ENCODE measurements around the gene ARRB2. TPM values are rescaled to one million over a fixed set of nuclear protein-coding genes. Genes with fewer than 3 reads are reported as not detected.

ARRB2 gene
- total and polyA plus RNA-seq, 2 of the 13 experiments (the other 11 are each of a cell fraction or from before 2014, with no cell fraction given) = 21.5 to 49.2 TPM

GRCh38 chr17:4739122-4740024 lies 28.9 kb downstream of the ARRB2 start, which contains the start of the genes CXCL16 and ZMYND15 (continued):
- TF ChIP-seq HNF1A (IDR thresholded peaks at IDR 0.05; ENCODE audit: low read depth) (no peak), HNF1A (CRISPR knock-in tag; IDR thresholded peaks at IDR 0.05; ENCODE audit: borderline replicate concordance) (peak; percentile 78; the same call in 1 of the 2 replicates), NFIB (CRISPR knock-in tag; IDR thresholded peaks at IDR 0.05; ENCODE audit: borderline replicate concordance) (no peak), KDM4B (CRISPR knock-in tag; IDR thresholded peaks at IDR 0.05) (0 out of 2 replicates have a peak, but pooled peaks have one; percentile 28), TEF (CRISPR knock-in tag; IDR thresholded peaks at IDR 0.05) (no peak), ISX (CRISPR knock-in tag; conservative IDR thresholded peaks at IDR 0.05) (no peak), MIXL1 (CRISPR knock-in tag; IDR thresholded peaks at IDR 0.05) (no peak), ZSCAN5A (CRISPR knock-in tag; IDR thresholded peaks at IDR 0.05; ENCODE audit: borderline replicate concordance) (no peak), CBFB (CRISPR knock-in tag; IDR thresholded peaks at IDR 0.05) (no peak), SP140L (CRISPR knock-in tag; IDR thresholded peaks at IDR 0.05; ENCODE audit: borderline replicate concordance) (no peak), TRIM24 (CRISPR knock-in tag; IDR thresholded peaks at IDR 0.05) (no peak), KAT2B (IDR thresholded peaks at IDR 0.05; ENCODE audit: borderline replicate concordance, low read depth, low read length) (no peak), RELA (CRISPR knock-in tag; IDR thresholded peaks at IDR 0.05) (no peak), ZFP37 (CRISPR knock-in tag; IDR thresholded peaks at IDR 0.05; ENCODE audit: borderline replicate concordance) (no peak), ZNF20 (CRISPR knock-in tag; IDR thresholded peaks at IDR 0.05) (no peak; the same call in 1 of the 2 replicates), JARID2 (CRISPR knock-in tag; IDR thresholded peaks at IDR 0.05; ENCODE audit: insufficient replicate concordance) (no peak), IRF9 (CRISPR knock-in tag; IDR thresholded peaks at IDR 0.05; ENCODE audit: borderline replicate concordance) (0 out of 2 replicates have a peak, but pooled peaks have one; percentile 38), MED1 (CRISPR knock-in tag; IDR thresholded peaks at IDR 0.05) (0 out of 2 replicates have a peak, but pooled peaks have one; percentile 12), KMT2B (CRISPR knock-in tag; IDR thresholded peaks at IDR 0.05) (peak; percentile 41; the same call in 1 of the 2 replicates)

All from HepG2 (cell line).